K562 (cell line): Measurements from ENCODE around the gene CCAR1. TPM values are rescaled to one million over a fixed set of nuclear protein-coding genes. Genes with fewer than 3 reads are reported as not detected.
"Not testable (repeated sequence)": the region's sequence is repeated elsewhere in the genome, so short reads cannot be mapped to it uniquely, and the experiment has no call there.

Experiments used
- ATAC-seq: fragments of 200-7000 bp; cut with Tn5 transposase; 3 replicates; pipeline ENCODE4 v1.9.1; 2020; ENCODE audit warnings: moderate library complexity
- BruUV-seq: library from RNA; stranded (reverse); fragments of 400-500 nt; replicated peaks from 2 replicates; lab custom pipeline; 2021; lab: Mats Ljungman, UMichigan
- CTCF ChIA-PET: fragments of 300-600 bp; formaldehyde crosslinking; extraction: SDS; loops from one replicate; lab custom pipeline; 2021; ENCODE audit warnings: low intra/inter-chr PET ratio; lab: Yijun Ruan, JAX
- POLR2A ChIA-PET: fragments of 300-600, 350-650 bp; sonication (Branson Sonifier 250); formaldehyde crosslinking; extraction: SDS; loops from one replicate; lab custom pipeline; 2021; ENCODE audit warnings: antibody characterized with exemption, inconsistent platforms; lab: Yijun Ruan, JAX
- DNase-seq, 4 experiments: peaks; one replicate each; pipeline versions ENCODE4 v3.0.0 to v3.0.0-alpha.2; 2011 to 2018; ENCODE audit warnings: low spot score in 3 of 4, mixed read lengths in 3 of 4; ENCODE audit errors: extremely low read depth in 1 of 4
- FAIRE-seq: peaks from 2 replicates; lab custom pipeline; 2011; peaks lifted over from hg19 to GRCh38; lab: Jason Lieb, UNC
- H2AFZ ChIP-seq: 2 replicates; pipeline ENCODE4 v1.6.0; 2011; ENCODE audit warnings: low read depth, low read length, control low read depth, inconsistent platforms
- H3K27ac ChIP-seq: fragments of 200-600 bp; 3 replicates; pipeline ENCODE4 v1.8.0; 2011; ENCODE audit warnings: low read depth, mild to moderate bottlenecking, control low read depth, inconsistent platforms, low read length, moderate library complexity, mixed read lengths; ENCODE audit errors: extremely low read depth
- H3K27me3 ChIP-seq, 2 experiments: fragments of 300-600 bp in 1 of 2; 2 replicates in 1 of 2; 3 replicates in 1 of 2; pipeline versions ENCODE4 v1.6.0 to v1.8.0; 2011; ENCODE audit warnings: inconsistent platforms in 2 of 2, low read length in 2 of 2, mild to moderate bottlenecking in 1 of 2, mixed read lengths in 1 of 2, moderate library complexity in 1 of 2; ENCODE audit not compliant: control insufficient read depth in 2 of 2, insufficient read depth in 2 of 2
- H3K36me3 ChIP-seq: fragments of 300-600 bp; 3 replicates; pipeline ENCODE4 v1.8.0; 2011; ENCODE audit warnings: mild to moderate bottlenecking, low read length, inconsistent platforms; ENCODE audit not compliant: control insufficient read depth, insufficient read depth
- H3K4me1 ChIP-seq, 2 experiments: fragments of 200-600 bp in 1 of 2; replicated peaks in 1 of 2; 2 replicates in 1 of 2; 3 replicates in 1 of 2; pipeline versions ENCODE4 v1.5.1 to v1.8.0; 2011; ENCODE audit warnings: inconsistent platforms in 2 of 2, low read length in 2 of 2, mild to moderate bottlenecking in 1 of 2, mixed read lengths in 1 of 2, moderate library complexity in 1 of 2; ENCODE audit not compliant: control insufficient read depth in 2 of 2, insufficient read depth in 2 of 2
- H3K4me2 ChIP-seq: 2 replicates; pipeline ENCODE4 v1.6.1; 2011; ENCODE audit warnings: low read length, control low read depth, inconsistent platforms, mixed read lengths; ENCODE audit not compliant: insufficient read depth
- H3K4me3 ChIP-seq: fragments of 200-600 bp; sonication (generic), shearing (Covaris generic); 2 replicates; pipeline ENCODE4 v1.5.1; 2016; ENCODE audit warnings: control low read depth, inconsistent platforms
- H3K79me2 ChIP-seq: fragments of 200-600 bp; 3 replicates; pipeline ENCODE4 v1.8.0; 2011; ENCODE audit warnings: low read length, inconsistent platforms; ENCODE audit not compliant: control insufficient read depth, insufficient read depth
- H3K9ac ChIP-seq, 2 experiments: 2 replicates each; pipeline versions ENCODE4 v1.6.0 to v1.6.1; 2011; ENCODE audit warnings: low read depth in 2 of 2, low read length in 2 of 2, control low read depth in 1 of 2, inconsistent platforms in 1 of 2, mild to moderate bottlenecking in 1 of 2, mixed read lengths in 1 of 2; ENCODE audit not compliant: insufficient read depth in 1 of 2
- H3K9me1 ChIP-seq: one replicate; pipeline ENCODE4 v1.6.0; 2011; ENCODE audit warnings: inconsistent platforms, mild to moderate bottlenecking, low read length, moderate library complexity; ENCODE audit not compliant: control insufficient read depth, insufficient read depth
- H3K9me3 ChIP-seq: replicated peaks from 2 replicates; pipeline ENCODE4 v1.5.1; 2011; ENCODE audit warnings: low read depth, low read length, inconsistent platforms; ENCODE audit not compliant: control insufficient read depth, insufficient read depth
- H4K20me1 ChIP-seq: replicated peaks from 2 replicates; pipeline ENCODE4 v1.6.1; 2011; ENCODE audit warnings: low read length, inconsistent platforms, mixed read lengths; ENCODE audit not compliant: control insufficient read depth, insufficient read depth
- ZNF121 ChIP-seq: sonication (generic); formaldehyde crosslinking; conservative IDR thresholded peaks from 2 replicates; pipeline ENCODE4 v1.8.0; 2022; ENCODE audit warnings: missing genetic modification reagents
- WGBS: fragments of 100-300 bp; shearing (Covaris generic); methylation state at CpG from one replicate; pipeline ENCODE4 v1.1.6; 2016; ENCODE audit warnings: low coverage, mixed read lengths; ENCODE audit not compliant: insufficient coverage; ENCODE audit errors: missing lambda C conversion rate; 5-methylcytosine and 5-hydroxymethylcytosine counted together
- in situ Hi-C: fragments of 300-500 bp; cut with MboI; formaldehyde crosslinking; loops from 4 replicates; pipeline ENCODE4 v1.15.0; 2018; ENCODE audit warnings: inconsistent platforms, mixed read lengths
- intact Hi-C: fragments of 100-400 bp; cut with micrococcal nuclease; formaldehyde crosslinking; loops from 2 replicates; pipeline ENCODE4 v1.14.2; 2022
- polyA plus RNA-seq, 8 experiments: library from polyadenylated mRNA; depleted of rRNA in 4 of 8; stranded (reverse) in 5 of 8; unstranded in 3 of 8; fragments of >200 nt; fragmentation: Nextera tagmentation in 2 of 8; fragmentation: Illumina TruSeq in 1 of 8; extraction: Ambion mirVana in 2 of 8; extraction: Trizol in 1 of 8; gene quantifications; 2 replicates each; pipeline versions ENCODE4 v1.2.1 to v1.2.3, GENCODE V29; 2011 to 2014; ENCODE audit warnings: inconsistent platforms in 1 of 8, missing spikeins in 1 of 8
- total RNA-seq, 7 experiments: library from RNA; depleted of rRNA in 6 of 7; stranded (reverse); fragments of >200 nt in 6 of 7; fragmentation: Illumina TruSeq in 2 of 7; extraction: Trizol in 2 of 7; gene quantifications; 2 replicates each; pipeline versions ENCODE4 v1.2.1 to v1.2.3, GENCODE V29; 2011 to 2021; ENCODE audit warnings: low replicate concordance in 1 of 7

CCAR1 gene
- total and polyA plus RNA-seq, 9 of the 15 experiments (the other 6 are each of a cell fraction or from before 2014, with no cell fraction given) = 44.8 to 173 (median 111) TPM

- ChIA-PET CTCF (interaction anchor here (0.6 kb wide), 1 partner anchor 224 kb away, joined by 3 read pairs; no protein-coding TSS in a partner anchor), POLR2A (interaction anchor here (1.3 kb wide), 1 partner anchor 9 kb away, joined by 3 read pairs; no protein-coding TSS in a partner anchor)
- H3K79me2 ChIP-seq, in situ Hi-C loops, H2AFZ ChIP-seq, H3K27ac ChIP-seq, H3K9ac ChIP-seq, H3K36me3 ChIP-seq, H3K9me1 ChIP-seq, H3K4me2 ChIP-seq, FAIRE-seq, DNase-seq, H4K20me1 ChIP-seq, intact Hi-C loops, H3K27me3 ChIP-seq, BruUV-seq, H3K9me3 ChIP-seq, H3K4me1 ChIP-seq, H3K4me3 ChIP-seq, ATAC-seq: not testable (repeated sequence)
- peak; percentile 94 for TF ChIP-seq ZNF121 (CRISPR knock-in tag)
- 74% methylated on average over 5 of the region's 5 CpGs for WGBS
These were observed 12.1 kb upstream of the CCAR1 start for GRCh38 chr10:68708987-68709386.

DNA sequence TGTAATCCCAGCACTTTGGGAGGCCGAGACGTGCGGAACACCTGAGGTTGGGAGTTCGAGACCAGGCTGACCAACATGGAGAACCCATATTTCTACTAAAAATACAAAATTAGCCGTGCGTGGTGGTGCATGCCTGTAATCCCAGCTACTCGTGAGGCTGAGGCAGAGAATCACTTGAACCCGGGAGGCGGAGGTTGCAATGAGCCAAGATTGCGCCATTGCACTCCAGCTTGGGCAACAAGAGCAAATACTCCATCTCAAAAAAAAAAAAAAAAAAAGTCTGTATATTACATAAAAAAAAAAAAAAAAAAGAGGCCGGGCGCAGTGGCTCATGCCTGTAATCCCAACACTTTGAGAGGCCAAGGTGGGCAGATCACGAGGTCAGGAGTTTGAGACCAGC, 8.0 kb upstream of the CCAR1 start:
- CTCF ChIA-PET, H3K4me2 ChIP-seq, H3K27ac ChIP-seq, in situ Hi-C loops, H3K4me3 ChIP-seq, BruUV-seq, H3K36me3 ChIP-seq, H3K79me2 ChIP-seq, H2AFZ ChIP-seq, H3K9me1 ChIP-seq, H3K9me3 ChIP-seq, H3K9ac ChIP-seq, ATAC-seq, H3K27me3 ChIP-seq, H4K20me1 ChIP-seq, DNase-seq, FAIRE-seq, intact Hi-C loops, H3K4me1 ChIP-seq: not testable (repeated sequence)
- POLR2A ChIA-PET = interaction anchor here (1.5 kb wide), 1 partner anchor 42 kb away, joined by 3 read pairs; no protein-coding TSS in a partner anchor
- 72% methylated on average over 7 of the region's 13 CpGs for WGBS
